GM19395 (cell line): ENCODE data around the gene LPAR6.
"Not testable (repeated sequence)": the region's sequence is repeated elsewhere in the genome, so short reads cannot be mapped to it uniquely, and the experiment has no call there.

Source experiments
- ATAC-seq: cut with Tn5 transposase; IDR thresholded peaks from one replicate; pipeline ENCODE4 v1.9.1; 2021; ENCODE audit warnings: mild to moderate bottlenecking, moderate library complexity; ENCODE audit not compliant: unreplicated experiment

The LPAR6 gene, protein sequence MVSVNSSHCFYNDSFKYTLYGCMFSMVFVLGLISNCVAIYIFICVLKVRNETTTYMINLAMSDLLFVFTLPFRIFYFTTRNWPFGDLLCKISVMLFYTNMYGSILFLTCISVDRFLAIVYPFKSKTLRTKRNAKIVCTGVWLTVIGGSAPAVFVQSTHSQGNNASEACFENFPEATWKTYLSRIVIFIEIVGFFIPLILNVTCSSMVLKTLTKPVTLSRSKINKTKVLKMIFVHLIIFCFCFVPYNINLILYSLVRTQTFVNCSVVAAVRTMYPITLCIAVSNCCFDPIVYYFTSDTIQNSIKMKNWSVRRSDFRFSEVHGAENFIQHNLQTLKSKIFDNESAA

DNA sequence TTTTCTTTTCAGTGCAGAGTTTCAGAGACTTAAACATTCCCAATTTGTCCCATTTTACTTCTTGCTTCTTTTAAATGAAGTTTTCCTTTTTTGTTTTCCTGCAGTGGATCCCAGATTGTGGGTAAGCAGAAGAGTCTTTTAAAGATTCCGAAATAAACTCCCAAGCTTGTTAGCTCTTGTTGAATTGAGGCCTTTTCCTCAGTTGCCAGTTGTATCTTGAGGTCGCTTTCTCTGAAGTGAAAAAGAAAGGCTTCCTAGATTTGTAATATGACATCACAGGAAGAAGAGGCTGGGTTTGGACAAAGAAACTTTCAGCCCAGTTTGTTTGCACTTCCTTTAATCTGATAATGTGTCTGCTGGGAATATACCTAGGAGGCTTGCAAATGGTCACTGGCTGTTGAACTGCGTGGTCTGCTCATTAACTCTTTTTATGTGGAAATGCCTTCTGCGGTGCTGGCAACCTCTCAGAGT lies at the start of gene LPAR6:
TSS of gene LPAR6 (minus strand) at position 233 of the 471 bp plus-strand sequence. CDS start 690 bp downstream, outside the sequence.
- ATAC-seq: no peak

- ATAC-seq: no peak
Observed at GRCh38 chr13:48457578-48458242, 44.8 kb upstream of the LPAR6 start.

DNA sequence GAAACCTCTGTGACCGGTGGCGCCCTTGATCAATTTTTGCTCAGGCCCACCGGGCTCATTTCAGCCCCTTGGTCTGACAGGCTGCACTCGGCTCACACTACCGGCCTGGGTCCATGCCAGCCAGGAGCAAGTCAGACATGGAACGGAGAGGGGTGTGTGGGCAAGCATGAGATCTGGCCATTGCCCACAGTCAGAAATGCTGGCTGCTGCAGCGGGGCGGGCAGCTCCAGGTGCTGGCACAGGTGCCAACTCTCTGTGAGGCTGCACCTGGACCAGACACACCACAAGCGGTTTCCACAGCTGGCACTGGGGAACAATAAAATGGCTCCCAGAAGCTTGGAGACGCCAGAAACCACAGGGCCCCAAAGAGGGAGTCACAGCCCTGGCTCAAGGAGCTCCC lies 43.6 kb upstream of the LPAR6 start:
- ATAC-seq: no peak

DNA sequence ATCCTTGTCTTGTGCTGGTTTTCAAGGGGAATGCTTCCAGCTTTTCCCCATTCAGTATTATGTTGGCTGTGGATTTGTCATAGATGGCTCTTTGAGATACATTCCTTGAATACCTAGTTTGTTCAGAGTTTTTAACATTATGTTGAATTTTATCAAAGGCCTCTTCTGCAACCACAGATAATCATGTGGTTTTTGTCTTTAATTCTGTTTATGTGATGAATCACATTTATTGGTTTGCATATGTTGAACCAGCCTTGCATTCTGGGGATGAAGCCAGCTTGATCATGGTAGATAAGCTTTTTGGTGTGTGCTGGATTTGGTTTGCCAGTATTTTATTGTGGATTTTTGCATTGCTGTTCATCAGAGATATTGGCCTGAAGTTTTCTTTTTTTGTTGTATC lies 38.3 kb upstream of the LPAR6 start:
- ATAC-seq: not testable (repeated sequence)

- no peak for ATAC-seq
Observed at GRCh38 chr13:48449656-48450055, 36.7 kb upstream of the LPAR6 start.

GRCh38 chr13:48448959-48449614 lies 36.2 kb upstream of the LPAR6 start:
- no peak for ATAC-seq

GRCh38 chr13:48448285-48448958 lies 35.5 kb upstream of the LPAR6 start:
- ATAC-seq: no peak

- ATAC-seq: no peak
Observed at GRCh38 chr13:48446464-48446863, 33.6 kb upstream of the LPAR6 start.

DNA sequence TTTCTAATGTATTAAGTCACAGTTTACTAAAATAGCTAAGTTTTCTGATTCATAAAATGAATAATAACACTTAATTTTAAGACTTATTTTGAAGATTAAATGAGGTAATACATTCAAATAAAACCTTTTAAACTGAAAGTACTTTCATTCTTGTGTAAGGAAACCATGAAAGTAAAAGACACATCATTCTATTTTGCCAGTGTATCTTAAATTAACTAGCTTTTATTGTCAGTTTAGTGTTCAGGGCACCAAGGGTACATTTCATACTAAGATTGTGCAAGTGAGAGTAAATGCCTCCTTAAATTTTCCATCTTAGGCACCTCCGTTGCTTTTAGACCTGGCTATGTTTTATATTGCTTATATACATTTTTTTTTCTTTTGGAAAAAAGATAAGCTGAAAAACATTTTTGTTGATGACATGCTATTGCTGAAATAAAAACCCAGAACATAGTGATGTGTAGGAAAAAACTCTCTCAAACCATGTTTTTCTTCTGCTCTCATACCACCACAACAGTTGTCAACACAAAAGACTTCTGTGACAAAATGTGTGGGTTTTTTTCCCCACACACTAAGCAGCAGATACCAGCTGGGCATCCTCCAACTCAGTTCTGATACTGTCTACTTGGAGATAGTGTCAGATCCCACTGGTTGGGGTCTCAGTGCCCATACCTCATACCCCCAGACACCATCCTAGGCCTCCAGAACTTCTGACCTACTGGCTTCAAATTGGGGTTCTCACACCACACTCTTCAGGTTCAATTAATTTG lies 30.7 kb upstream of the LPAR6 start:
- ATAC-seq: no peak

DNA sequence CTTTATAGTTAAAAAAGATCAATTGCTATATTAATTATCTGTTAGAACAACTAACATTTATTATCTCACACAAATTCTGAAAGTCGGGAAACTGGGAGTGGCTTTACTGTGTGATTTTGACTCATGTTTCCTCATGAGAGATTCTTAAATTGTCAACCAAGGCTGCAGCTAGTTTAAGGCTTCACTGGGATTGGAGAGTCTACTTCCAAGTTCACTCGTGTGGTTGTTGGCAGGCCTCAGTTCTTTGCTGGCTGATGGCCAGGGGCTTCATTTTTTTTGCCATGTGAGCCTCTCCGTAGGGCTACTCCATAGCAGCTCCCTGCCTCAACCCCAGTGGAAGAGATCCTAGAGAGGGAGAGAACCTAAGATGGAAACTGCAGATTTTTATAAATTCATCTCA lies 24.5 kb upstream of the LPAR6 start:
- no peak for ATAC-seq

GRCh38 chr13:48436661-48437288 lies 23.9 kb upstream of the LPAR6 start:
- ATAC-seq: no peak

GRCh38 chr13:48434200-48434599 lies 21.3 kb upstream of the LPAR6 start:
- ATAC-seq: no peak

GRCh38 chr13:48431987-48432615 lies 19.2 kb upstream of the LPAR6 start:
- ATAC-seq: no peak

- no peak for ATAC-seq
Observed at GRCh38 chr13:48431431-48431830, 18.5 kb upstream of the LPAR6 start.

DNA sequence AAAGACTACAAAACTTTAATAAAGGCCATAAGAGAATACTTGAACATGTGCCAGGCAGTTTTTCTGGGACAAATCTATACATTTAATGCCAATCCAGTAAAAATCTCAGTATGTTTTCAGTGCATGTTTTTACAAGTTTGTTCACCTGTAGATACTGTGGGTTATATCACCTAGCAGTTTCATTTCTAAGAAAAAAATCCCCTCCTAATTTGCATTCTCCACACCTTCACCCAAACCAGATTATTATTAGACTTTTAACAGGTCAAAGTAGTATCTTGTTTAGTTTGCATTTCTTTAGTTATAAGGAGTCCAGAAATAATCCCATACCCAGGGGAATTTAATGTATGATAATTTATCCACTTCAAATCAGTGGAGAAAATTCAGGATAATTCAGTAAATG lies 17.0 kb upstream of the LPAR6 start:
- no peak for ATAC-seq

- no peak for ATAC-seq
Observed at GRCh38 chr13:48429036-48429435, 16.1 kb upstream of the LPAR6 start.

DNA sequence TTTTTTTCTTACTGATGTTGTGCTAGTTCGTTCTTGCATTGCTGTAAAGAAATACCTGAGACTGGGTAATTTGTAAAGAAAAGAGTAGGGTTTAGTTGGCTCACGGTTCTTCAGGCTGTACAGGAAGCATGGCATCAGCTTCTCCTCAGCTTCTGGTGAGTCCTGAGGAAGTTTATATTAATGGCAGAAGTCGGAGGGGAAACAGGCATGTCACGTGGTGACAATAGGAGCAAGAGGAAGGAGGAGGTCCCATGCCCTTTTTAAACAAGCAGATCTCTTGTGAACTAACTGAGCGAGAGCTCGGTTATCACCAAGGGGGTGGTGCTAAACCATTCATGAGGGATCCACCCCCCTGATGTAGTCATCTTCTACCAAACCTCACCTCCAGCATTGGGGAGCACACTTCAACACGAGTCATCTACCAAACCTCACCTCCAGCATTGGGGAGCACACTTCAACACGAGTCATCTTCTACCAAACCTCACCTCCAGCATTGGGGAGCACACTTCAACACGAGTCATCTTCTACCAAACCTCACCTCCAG lies 13.9 kb upstream of the LPAR6 start:
- ATAC-seq: not testable (repeated sequence)

GRCh38 chr13:48426052-48426451 lies 13.1 kb upstream of the LPAR6 start:
- ATAC-seq: no peak

DNA sequence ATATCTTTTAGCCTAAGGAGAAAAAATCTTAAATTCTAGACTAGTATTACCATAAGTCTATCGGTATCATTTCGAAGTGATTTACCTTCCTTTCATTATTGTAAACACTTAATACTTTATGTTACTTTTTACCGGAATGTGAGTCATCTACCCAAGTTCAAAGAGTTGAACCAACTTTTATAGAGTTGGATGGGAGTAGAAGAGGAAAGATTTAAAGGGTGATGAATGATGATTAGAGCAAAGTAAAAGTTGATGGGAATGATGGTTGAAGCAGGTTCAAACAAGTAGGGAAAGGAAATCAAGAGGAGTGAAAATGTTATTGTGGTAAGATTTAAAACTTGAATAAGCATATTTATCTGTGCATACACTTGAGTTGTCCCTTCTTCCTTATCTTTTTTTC lies 11.3 kb upstream of the LPAR6 start:
- ATAC-seq: no peak
